GM19025 (cell line): ENCODE data around the gene CPE.

Experiments used
- ATAC-seq: cut with Tn5 transposase; IDR thresholded peaks from one replicate; pipeline ENCODE4 v1.9.1; 2021; ENCODE audit warnings: mild to moderate bottlenecking, low read depth, moderate library complexity; ENCODE audit not compliant: unreplicated experiment

CPE gene

DNA sequence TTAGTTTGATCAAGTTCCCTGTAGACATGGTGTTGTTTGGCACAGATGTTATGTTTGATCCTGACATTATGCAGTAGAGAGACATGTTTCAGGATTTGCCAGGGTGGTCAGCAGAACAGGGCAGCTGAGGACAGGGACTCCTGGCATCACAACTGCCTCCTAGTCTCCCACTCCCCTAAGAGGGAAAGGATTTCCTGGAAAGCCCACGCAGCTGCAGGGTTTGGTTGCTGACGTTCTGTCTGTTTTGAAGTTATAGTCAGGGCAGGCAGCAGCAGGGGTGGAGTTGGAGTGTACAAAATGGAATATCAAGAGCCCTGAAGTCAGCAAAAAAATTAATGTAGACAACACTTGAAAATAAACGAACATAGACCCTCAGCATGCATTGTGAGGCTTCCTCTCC is 125.4 kb downstream of the CPE start:
- no peak for ATAC-seq

DNA sequence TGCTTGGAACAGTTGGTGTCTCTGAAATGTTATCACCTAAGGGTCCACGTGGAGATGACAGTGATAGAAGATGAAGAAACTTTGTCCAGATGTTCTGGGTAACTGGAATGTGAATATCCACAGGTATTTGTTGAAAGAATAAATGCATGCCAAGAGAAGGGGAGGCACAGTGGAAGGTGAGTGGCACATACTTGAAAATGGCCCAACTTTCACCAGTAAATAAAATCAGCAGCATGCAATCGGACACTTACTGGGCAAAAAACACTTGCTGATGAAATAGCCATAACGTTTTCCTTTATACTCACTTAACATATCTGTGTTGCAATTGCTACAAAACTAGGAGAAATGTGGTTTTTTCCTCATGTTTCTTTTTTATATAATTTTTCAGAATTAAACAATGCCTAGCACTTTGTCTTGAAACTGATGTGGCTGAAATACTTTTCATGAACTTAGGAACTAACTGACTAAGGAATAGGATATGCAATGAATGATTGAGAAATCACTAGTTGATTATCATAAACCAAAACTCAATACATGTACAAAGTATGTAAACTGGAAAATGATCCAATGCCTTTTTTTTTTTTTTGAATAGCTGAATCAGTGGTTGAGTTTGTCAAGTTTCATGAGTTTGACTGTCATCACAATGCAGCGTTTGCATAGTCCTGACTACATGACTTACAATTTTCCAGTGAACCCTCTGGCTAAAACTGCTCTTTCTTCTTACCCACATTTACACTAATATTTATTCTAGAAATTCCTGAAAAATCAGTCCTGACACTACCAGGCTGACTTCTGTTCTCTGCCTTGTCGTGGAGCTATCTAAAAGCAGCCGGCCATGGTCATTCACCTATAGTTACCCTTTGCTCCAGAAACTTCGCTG is 127.4 kb downstream of the CPE start:
- ATAC-seq, result no peak

DNA sequence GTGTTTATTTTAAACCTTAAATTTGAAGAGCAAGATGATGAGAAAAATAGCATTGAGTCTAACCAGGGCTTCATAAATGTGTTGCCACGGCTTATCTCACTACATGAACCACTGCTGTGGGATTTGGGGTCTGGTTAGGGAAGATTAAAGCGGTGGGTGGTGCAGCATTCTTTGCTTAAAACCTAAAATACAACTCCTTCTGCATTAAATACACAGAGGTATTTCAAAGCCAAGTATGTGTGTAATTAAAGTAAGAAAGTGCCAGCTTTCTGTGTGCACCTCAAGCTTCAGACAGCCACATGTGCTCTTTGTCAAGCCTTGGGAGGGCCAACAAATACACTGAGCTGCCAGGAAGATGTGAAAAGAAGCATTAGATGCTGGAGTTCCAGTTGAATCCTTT is 128.0 kb downstream of the CPE start:
- ATAC-seq, result no peak

DNA sequence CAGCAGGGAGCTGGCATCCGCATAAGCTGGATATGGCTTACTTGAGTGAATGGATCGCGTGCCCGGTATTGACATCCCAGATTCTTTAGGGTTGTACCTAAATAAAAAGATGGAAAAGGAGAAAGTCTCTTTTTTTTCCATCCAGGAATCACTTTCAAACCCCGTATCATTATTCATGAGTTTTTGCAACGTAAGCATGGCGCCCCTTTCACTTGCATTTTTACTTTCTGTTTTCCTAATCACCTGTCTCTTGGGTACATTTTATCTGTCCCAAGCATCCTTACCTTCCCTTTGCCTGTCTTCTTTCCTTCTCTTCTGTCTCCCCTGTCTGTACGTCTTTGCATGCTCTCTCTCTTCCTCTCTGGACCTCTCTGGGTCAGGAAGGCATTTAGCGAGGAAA is 128.6 kb downstream of the CPE start:
- ATAC-seq, result no peak

DNA sequence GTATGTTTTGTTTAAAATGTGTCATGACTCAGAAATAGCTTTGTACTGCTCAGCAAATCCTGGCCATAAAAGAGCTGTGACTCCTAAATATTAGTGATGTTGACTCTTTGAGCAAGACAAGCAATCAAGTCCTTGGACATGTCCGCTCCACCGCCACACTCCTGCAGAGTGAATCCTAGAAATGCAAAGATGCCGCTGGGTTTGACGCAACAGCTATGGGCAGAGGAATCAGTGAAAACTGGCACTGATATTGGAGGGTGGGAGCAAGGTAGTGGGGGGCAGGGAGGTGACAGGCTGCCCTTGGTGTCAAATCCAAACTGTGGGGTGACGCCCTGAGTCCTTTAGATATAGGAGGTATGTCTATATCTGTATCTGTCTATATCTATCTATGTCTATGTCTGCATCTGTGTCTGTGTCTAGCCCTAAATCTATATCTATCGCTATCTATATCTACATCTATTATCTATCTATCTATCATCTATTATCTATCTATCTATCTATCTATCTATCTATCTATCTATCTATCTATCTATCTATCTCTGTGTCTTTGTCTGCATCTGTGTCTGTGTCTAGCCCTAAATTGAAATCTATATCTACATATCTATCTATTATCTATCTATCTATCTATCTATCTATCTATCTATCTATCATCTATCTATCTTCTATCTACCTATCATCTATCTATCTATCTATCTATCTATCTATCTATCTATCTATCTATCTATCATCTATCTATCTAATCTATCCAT is 129.7 kb downstream of the CPE start:
- no peak for ATAC-seq

DNA sequence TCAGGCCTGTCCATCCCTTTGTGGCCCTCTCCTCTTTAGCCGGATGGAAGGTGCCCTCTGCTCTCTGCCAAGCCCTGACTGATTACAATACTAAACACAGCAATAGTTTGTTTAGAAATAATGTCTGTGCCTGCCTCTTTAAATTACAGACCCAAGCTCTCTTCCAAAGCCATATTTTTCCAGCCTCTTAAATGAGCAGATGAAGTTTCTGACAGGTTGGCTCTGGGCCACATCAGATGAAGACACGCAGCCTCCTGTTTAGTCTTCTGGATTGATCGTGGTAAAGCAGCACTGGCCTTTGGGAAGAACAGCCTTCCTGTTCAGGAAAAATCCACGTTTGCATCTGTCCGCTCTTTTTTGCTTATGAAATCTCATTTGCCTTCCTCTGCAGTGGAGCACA is 133.6 kb downstream of the CPE start:
- no peak for ATAC-seq

DNA sequence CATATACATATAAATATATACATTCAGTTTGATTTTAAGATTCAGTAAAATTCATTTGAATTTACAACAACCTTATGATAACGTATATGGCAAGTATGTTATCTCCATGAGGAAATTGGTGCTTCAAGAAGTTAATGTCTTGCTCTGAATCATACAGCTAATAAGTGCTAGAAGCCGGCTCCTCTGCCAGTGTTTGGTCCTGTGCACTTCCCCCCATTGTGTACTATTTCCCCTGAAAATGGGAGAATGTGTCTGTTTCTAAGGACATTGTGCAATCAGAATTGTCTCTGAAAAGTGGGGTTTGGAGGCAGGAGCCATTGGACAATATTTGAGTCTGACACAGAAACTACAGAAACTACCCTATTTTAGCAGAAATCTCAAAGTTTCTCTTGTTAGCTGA is 135.9 kb downstream of the CPE start:
- no peak for ATAC-seq

DNA sequence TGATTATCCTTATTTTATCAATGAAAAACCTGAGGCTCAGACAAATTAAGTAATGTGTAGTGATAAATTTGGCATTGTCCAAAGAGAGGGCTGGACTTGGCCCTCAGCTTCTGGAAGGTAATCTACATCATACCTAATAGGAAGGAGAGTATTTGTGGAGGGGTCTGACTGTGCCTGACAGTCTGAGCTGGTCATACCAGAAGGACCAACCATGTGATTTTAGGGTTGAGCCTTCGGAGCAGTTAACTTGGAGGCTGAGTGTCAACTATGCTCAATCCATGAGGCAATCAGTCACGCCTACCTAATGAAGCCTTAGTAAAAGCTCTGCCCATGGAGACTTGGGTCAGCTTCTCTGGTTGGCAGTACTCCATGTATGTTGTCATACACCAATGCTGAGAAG is 136.4 kb downstream of the CPE start:
- no peak for ATAC-seq

DNA sequence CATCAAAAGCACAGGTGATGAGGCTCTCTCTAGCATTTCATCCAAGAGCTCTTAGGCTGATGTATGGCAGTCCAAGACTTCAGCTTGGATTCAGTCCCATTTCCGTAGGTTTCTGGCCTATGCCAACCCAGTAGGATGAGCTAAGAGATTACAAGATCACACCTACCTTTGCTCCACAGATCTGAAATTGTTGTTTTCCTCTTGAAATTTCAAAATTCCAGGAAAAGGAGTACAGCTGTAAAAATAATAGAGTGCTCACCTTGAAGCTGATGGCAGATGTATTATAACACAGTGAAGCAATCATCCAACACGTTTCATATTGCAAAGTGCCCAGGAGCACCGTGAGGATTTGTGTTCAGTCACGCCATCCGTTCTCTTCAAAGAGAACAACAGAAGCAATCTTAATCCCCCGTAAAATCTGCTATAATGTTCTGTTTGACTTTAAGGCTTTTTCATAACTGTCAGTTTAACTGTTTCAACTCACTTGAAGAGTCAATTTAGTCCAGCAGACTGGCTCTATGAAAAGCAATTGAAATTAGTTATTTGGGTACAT is 137.5 kb downstream of the CPE start:
- ATAC-seq, result no peak

DNA sequence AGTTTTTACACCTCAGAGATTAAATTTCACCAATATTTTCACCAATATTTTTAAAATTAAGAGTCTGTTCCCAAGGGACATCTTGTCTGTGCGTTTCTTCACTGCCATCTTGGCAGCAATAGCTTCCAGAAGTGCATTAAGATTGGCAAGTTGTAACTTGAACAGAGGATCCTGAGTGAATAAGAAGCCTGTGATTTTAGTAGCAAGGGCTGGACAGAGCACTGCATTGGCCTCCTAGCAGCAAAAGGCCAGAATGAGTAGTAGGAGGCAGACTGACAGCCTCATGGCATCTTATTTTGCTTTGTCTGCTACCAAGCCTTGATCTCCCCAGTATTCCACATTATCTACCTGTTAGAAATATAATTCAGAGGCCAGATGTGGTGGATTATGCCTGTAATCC is 138.4 kb downstream of the CPE start:
- no peak for ATAC-seq

DNA sequence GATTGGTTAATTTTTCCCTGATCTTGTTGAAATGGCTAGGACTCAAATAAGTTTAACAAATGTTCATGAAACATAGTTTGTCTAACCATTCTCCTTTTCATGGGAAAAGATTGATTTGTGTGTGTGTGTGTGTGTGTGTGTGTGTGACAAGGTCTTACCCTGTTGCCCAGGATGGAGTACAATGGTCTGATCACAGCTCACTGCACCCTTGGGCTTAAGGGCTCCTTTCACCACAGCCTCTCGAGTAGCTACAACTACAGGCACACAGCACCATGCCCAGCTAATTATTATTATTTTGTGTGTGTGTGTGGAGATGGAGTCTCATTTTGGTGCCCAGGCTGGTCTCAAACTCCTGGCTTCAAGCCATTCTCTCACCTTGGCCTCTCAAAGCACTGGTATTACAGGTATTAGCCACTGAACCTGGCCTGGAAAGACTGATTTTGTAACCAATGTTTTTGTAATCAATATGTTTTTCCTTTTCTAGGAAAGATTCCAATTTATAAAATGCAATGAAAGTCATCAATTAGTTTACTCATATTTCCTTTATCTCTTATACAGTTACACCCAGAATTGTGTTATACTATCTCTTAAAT is 139.3 kb downstream of the CPE start:
- ATAC-seq, result no peak

DNA sequence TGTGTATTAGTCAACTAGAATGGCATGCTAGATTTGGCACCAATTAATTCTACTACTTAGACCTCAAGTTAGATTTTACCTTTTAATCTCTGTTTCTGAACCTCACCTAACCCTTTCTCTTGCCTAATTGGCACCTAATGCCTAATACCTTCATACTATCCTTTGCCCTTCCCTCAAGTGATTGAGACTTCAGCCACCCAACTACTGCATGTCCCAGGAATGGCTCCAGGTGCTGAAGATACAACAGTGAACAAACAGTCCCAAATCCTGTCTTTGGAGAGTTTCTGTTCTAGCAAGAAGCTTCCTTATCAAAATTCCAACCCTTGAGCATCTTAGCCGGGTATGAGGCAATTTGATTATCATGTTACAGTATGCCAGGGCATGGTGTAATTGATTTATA is 139.9 kb downstream of the CPE start:
- no peak for ATAC-seq

DNA sequence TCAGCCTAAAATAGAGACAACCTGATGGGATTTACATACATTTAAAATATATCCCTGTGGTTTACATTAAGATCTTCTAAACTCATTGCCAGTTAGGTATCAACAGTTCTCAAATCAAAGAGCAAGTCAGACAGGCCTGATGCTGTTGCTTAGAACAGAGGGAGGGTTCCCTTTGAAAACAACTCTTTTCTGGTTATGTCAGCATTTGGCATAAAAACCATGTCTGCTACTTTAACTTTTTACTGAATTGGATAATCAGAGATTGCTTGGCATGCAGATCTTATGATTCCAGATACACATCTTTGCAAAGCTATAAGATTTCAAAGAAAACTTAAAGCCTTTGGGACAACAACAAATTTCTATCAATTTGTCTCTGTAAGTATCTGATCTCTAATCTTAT is 140.8 kb downstream of the CPE start:
- no peak for ATAC-seq

DNA sequence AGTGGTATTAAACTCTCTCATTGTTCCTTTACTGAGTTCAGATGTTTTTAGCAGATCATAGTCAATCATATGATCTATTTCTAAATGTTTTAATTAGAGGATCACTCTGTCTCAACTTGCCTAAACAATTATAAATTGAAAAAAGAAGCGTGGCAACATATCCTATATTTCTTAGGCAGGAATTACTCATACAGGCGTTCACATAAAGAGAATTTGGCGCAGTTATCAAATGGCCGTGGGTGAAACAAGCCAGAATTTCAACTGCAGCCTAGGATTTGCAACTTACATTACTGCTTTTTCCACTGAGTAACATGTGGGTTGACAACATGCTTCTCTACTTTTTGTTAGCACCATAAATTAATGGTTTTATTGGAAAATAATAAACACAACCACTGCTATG is 141.3 kb downstream of the CPE start:
- ATAC-seq, result no peak

DNA sequence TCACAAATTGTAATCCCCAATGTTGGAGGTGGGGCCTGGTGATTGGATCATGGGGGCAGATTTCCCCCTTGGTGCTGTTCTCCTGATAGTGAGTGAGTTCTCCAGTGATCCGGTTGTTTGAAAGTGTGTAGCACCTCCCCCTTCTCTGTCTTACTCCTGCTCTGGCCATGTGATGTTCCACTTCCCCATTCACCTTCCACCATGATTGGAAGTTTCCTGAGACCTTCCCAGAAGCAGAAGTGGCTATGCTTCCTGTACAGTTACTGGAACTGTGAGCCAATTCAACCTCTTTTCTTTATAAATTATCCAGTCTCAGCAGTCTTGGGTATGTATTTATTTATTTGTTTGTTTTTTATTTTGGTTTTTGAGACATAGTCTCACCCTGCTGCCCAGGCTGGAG is 143.2 kb downstream of the CPE start:
- ATAC-seq, result no peak

DNA sequence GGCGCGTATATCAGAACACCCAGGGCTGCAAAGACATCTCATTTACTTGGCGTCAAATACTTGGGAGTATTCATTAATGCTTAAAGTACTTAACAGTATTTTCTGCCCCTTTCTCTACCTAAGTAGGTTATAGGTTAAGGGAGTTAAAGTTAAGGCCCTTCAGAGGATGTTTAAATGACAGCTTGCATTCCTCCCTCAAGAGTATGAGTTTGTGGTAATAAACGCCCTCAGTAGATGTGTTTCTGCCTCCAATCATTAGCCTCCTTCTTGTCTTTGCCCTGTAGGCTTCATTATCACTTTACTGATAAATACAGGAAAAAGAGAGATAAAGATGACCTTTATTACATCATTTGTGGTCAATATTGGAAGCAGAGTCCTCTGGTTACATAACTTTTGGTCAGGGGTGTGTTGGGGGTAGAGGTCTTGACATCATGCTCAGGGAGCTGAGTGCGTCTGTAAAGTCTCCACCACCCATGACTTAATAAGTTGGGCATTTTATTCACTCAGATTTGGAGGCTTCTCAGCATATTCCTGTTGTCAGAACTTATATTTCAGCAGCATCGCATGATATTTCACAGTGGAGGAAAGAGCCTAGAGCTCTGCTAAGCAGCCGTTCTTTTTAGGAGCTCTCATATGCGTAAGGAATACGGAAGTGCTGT is 145.9 kb downstream of the CPE start:
- ATAC-seq, result no peak

DNA sequence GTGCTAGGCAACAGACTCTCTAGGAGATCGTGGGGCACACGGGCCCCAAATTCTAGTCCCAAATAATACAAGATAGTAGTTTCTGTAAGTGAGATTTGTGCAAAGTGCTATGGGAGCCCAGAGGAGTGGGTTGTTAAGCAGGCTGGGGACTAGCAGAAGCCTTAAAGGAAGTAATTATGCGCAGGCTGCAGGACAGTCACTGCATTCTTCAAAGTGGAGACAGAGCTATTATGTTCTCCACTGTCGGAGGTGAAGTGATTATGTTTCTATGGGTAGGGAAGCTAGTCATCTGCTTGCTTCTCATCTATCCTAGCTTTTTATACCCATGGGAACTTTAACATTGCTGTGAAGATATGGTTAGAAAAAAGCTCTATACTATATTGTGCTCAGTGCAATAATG is 154.2 kb downstream of the CPE start:
- ATAC-seq, result no peak

DNA sequence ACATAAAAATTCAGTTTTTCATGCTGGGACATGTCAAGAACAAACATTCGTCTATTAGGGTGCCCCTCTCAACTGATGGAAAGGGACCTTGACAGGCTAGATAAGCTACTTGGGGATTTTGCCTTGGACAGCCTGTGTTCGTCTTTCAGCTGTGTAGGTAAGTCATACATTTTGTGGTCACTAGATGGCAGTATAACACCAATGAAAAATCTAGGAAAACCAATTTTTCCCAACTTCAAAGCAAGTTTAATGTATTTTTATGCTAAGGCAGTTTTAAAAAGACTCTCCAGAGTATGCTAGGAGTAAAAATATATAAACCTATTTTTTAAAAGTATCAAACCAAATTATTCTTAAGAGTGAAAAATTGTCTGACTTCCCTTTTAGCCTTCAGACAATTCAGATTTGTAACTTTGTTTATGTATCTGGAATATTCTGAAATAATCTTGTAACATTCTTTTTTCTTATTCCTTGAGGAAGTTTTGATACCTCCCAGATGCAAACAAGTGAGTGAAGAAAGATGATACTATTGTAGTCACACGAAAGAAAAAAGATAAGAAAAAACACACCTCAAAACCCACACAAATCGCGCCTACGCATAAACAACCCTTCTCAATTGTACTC is 158.3 kb downstream of the CPE start:
- ATAC-seq, result no peak

DNA sequence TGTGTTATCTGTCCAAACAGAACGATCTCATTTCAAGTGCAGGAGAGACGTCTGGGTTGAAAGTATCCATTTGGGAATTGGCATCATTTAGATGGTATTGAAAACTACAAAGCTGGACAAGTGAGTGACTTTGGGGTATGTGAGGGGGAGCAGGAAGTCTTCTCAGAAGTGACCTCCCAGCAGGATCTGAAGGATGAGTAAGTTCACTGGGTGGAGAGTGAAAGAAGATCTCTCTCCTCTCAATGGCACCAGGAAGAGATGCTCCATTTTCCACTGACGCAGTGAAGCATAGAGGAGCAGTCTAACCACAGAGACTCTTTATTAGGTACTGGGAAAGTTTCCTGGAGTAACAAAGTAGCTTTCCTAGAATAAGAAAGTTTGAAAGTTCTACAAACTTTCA is 161.0 kb downstream of the CPE start:
- ATAC-seq, result no peak

DNA sequence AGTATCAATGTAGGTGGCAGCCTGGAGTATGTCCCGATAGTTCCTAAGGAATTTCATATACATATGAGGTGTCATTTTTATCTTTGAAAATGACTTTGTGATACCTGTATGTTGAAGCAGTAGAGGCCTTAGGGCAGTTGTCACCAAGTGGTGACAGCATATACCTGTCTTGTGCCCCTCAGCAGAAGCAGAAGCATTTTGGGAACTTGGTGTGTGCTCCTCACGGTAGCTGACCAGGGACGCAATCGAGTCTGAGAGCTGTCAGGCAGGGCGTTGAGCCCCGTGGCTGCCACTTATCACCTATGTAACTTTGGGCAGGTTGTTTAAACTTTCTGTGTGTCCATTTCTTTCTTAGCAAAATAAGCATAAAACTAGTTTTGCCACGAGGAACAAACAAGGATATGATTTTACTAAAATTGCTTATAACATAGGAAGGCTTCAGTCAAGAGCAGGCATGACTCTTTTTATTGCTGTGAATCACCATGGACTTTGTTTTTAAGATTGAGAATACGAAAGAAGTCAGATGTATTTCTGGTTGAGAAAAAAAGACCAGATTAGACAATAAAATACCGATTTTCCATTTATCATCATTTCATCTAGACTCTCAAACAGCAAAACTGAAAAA is 161.5 kb downstream of the CPE start:
- no peak for ATAC-seq
